ENCODE measurements around the gene INSYN1. TPM values are rescaled to one million over a fixed set of nuclear protein-coding genes. Genes with fewer than 3 reads are reported as not detected.

INSYN1 gene
- total RNA-seq, 4 donors from 2014 or later, result 22.7 to 70.1 (median 45.7) TPM

- H3K4me1 ChIP-seq, result no peaks in the 10 kb centered on the region
- H3K27me3 ChIP-seq, result no peaks in the 10 kb centered on the region
- H3K36me3 ChIP-seq, result peaks cover 68% of the 10 kb centered on the region
- no peak overlapping the region for H3K4me3 ChIP-seq
- DNase-seq (ENCODE audit: low spot score in 2 of 2), result no peak
- H3K27ac ChIP-seq, result no peak overlapping the region
- H3K9me3 ChIP-seq, result no peaks in the 10 kb centered on the region
- TF ChIP-seq, protein P1, sequence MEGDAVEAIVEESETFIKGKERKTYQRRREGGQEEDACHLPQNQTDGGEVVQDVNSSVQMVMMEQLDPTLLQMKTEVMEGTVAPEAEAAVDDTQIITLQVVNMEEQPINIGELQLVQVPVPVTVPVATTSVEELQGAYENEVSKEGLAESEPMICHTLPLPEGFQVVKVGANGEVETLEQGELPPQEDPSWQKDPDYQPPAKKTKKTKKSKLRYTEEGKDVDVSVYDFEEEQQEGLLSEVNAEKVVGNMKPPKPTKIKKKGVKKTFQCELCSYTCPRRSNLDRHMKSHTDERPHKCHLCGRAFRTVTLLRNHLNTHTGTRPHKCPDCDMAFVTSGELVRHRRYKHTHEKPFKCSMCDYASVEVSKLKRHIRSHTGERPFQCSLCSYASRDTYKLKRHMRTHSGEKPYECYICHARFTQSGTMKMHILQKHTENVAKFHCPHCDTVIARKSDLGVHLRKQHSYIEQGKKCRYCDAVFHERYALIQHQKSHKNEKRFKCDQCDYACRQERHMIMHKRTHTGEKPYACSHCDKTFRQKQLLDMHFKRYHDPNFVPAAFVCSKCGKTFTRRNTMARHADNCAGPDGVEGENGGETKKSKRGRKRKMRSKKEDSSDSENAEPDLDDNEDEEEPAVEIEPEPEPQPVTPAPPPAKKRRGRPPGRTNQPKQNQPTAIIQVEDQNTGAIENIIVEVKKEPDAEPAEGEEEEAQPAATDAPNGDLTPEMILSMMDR (IDR thresholded peaks at IDR 0.05), result no peak
- TF ChIP-seq POLR2AphosphoS5 (IDR thresholded peaks at IDR 0.05) (no peak), EP300 (IDR thresholded peaks at IDR 0.05) (no peak), POLR2A (IDR thresholded peaks at IDR 0.05) (no peak)
Observed at GRCh38 chr15:73712107-73712506, 41.0 kb downstream of the INSYN1 start.

DNA sequence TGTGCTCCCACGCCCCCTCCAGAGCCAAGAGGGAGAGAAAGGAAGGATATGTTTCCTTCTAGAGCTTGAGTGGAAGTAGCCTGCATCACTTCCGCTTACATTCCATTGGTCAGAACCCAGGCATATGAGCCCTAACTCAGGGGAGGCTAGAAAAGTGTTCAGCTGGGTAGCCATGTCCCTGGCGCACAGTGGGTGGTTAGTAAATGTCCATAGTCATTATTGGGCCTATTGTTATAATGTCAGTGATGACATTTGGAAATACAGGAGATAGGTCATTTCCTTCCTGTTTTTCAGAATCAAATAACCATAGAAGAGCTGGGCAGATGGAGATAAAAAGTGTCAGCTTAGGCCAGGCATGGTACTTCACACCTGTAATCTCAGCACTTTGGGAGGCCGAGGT is 41.6 kb downstream of the INSYN1 start:
- DNase-seq (ENCODE audit: low spot score in 2 of 2), result no peak
- H3K4me1 ChIP-seq, result no peaks in the 10 kb centered on the region
- H3K4me3 ChIP-seq, result no peak overlapping the region
- TF ChIP-seq POLR2A (IDR thresholded peaks at IDR 0.05) (no peak), EP300 (IDR thresholded peaks at IDR 0.05) (no peak), POLR2AphosphoS5 (IDR thresholded peaks at IDR 0.05) (no peak)
- TF ChIP-seq, protein P1 (IDR thresholded peaks at IDR 0.05), result no peak
- peaks cover 73% of the 10 kb centered on the region for H3K36me3 ChIP-seq
- H3K27ac ChIP-seq, result no peak overlapping the region
- no peaks in the 10 kb centered on the region for H3K9me3 ChIP-seq
- no peaks in the 10 kb centered on the region for H3K27me3 ChIP-seq
- WGBS, result 87% methylated on average over 4 of the region's 4 CpGs

- no peaks in the 10 kb centered on the region for H3K27me3 ChIP-seq
- no peak for TF ChIP-seq EP300 (IDR thresholded peaks at IDR 0.05)
- no peak for TF ChIP-seq POLR2AphosphoS5 (IDR thresholded peaks at IDR 0.05)
- TF ChIP-seq POLR2A (IDR thresholded peaks at IDR 0.05), result no peak
- TF ChIP-seq, protein P1 (IDR thresholded peaks at IDR 0.05), result no peak
- H3K4me3 ChIP-seq, result no peak overlapping the region
- no peak for DNase-seq (ENCODE audit: low spot score in 2 of 2)
- H3K36me3 ChIP-seq, result peaks cover 77% of the 10 kb centered on the region
- no peaks in the 10 kb centered on the region for H3K4me1 ChIP-seq
- H3K27ac ChIP-seq, result no peak overlapping the region
- 86% methylated on average over 4 of the region's 5 CpGs for WGBS
- H3K9me3 ChIP-seq, result no peaks in the 10 kb centered on the region
Observed at GRCh38 chr15:73710321-73710720, 42.8 kb downstream of the INSYN1 start.

DNA sequence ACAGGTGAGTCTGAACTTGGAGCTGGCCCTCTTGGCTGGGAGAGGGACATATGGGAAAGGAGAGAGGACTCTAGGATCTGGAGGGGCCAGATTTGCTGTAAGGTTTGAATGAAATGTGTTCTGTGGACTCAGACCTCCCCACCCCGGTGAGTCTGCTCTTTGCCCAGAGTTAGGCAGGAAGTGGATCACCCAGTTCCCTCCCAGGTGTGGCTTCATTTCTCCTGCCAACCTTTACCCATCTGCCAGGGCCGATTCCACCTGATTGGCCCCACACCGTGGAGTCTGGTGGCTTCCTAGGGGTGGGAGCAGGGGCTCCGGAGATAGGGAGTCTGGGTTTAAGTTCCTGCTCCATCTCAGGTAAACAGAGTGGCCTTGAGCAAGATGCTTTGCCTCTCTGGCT is 43.5 kb downstream of the INSYN1 start:
- TF ChIP-seq POLR2A (IDR thresholded peaks at IDR 0.05) (no peak), POLR2AphosphoS5 (IDR thresholded peaks at IDR 0.05) (no peak), EP300 (IDR thresholded peaks at IDR 0.05) (no peak)
- TF ChIP-seq, protein P1 (IDR thresholded peaks at IDR 0.05), result no peak
- no peaks in the 10 kb centered on the region for H3K27me3 ChIP-seq
- H3K4me1 ChIP-seq, result no peaks in the 10 kb centered on the region
- H3K27ac ChIP-seq, result no peak overlapping the region
- WGBS, result 71% methylated on average over 4 of the region's 4 CpGs
- H3K4me3 ChIP-seq, result no peak overlapping the region
- DNase-seq (ENCODE audit: low spot score in 2 of 2), result no peak
- H3K9me3 ChIP-seq, result no peaks in the 10 kb centered on the region
- peaks cover 81% of the 10 kb centered on the region for H3K36me3 ChIP-seq

- no peaks in the 10 kb centered on the region for H3K4me1 ChIP-seq
- H3K36me3 ChIP-seq, result peaks cover 82% of the 10 kb centered on the region
- no peak for DNase-seq (ENCODE audit: low spot score in 2 of 2)
- H3K27me3 ChIP-seq, result no peaks in the 10 kb centered on the region
- 92% methylated on average over 4 of the region's 6 CpGs for WGBS
- no peaks in the 10 kb centered on the region for H3K9me3 ChIP-seq
- H3K27ac ChIP-seq, result no peak overlapping the region
- no peak overlapping the region for H3K4me3 ChIP-seq
- TF ChIP-seq EP300 (IDR thresholded peaks at IDR 0.05) (no peak), POLR2A (IDR thresholded peaks at IDR 0.05) (no peak), POLR2AphosphoS5 (IDR thresholded peaks at IDR 0.05) (no peak)
- TF ChIP-seq, protein P1 (IDR thresholded peaks at IDR 0.05), result no peak
Observed at GRCh38 chr15:73709241-73709640, 43.9 kb downstream of the INSYN1 start.
